Heart right ventricle (tissue), 16 donors: Measurements from ENCODE around the gene SARS1. TPM values are rescaled to one million over a fixed set of nuclear protein-coding genes. Genes with fewer than 3 reads are reported as not detected.

Experiments used
- ATAC-seq, 8 donors: fragments of 200-7000 bp; cut with Tn5 transposase; one replicate each; pipeline ENCODE4 v1.9.1; 2020; ENCODE audit warnings: mild to moderate bottlenecking in 8 of 8, moderate library complexity in 8 of 8, moderate number of reproducible peaks in 1 of 8
- DNase-seq, 2 donors: peaks; one replicate each; pipeline ENCODE4 v3.0.0-alpha.2; 2020
- H3K27ac ChIP-seq, 10 donors: fragments of 200-600 bp; sonication (generic) in 2 of 10; one replicate each; pipeline versions ENCODE4 v1.5.0 to v1.8.0; 2020 to 2022; ENCODE audit warnings: mild to moderate bottlenecking in 3 of 10
- H3K27me3 ChIP-seq, 7 donors: fragments of 200-600 bp; one replicate each; pipeline ENCODE4 v1.8.0; 2021 to 2022; ENCODE audit warnings: mild to moderate bottlenecking in 2 of 7
- H3K36me3 ChIP-seq, 9 donors: fragments of 200-600 bp; sonication (generic) in 1 of 9; one replicate each; pipeline versions ENCODE4 v1.5.0 to v1.8.0; 2020 to 2022; ENCODE audit warnings: mild to moderate bottlenecking in 2 of 9
- H3K4me1 ChIP-seq, 9 donors: fragments of 200-600 bp; sonication (generic) in 1 of 9; one replicate each; pipeline versions ENCODE4 v1.5.0 to v1.8.0; 2020 to 2022; ENCODE audit warnings: mild to moderate bottlenecking in 4 of 9
- H3K4me3 ChIP-seq, 10 donors: fragments of 200-600 bp; sonication (generic) in 2 of 10; one replicate each; pipeline versions ENCODE4 v1.5.0 to v1.8.0; 2020 to 2022; ENCODE audit warnings: mild to moderate bottlenecking in 7 of 10, moderate library complexity in 2 of 10
- H3K9me3 ChIP-seq, 11 donors: fragments of 200-600 bp in 10 of 11; sonication (generic) in 2 of 11; one replicate each; pipeline versions ENCODE4 v1.5.0 to v1.8.0; 2013 to 2022; ENCODE audit warnings: mild to moderate bottlenecking in 2 of 11, control low read depth in 1 of 11, moderate library complexity in 1 of 11
- CTCF ChIP-seq, 9 donors: fragments of 200-600 bp; sonication (generic) in 2 of 9; IDR thresholded peaks; one replicate each; pipeline versions ENCODE4 v1.5.0 to v1.8.0; 2021 to 2022; ENCODE audit warnings: antibody characterized with exemption in 9 of 9, mild to moderate bottlenecking in 5 of 9, moderate library complexity in 1 of 9
- WGBS, 2 donors: extraction: QIAGEN DNeasy Blood & Tissue Kit; methylation state at CpG; one replicate each; pipeline ENCODE4 v1.1.7; 2013; ENCODE audit warnings: inconsistent platforms in 1 of 2; 5-methylcytosine and 5-hydroxymethylcytosine counted together
- intact Hi-C, 10 donors: fragments of 100-400 bp; cut with DNase I; formaldehyde crosslinking; loops; one replicate each; pipeline versions ENCODE4 v1.11.1 to v1.14.2; 2022
- polyA plus RNA-seq, 2 donors: library from polyadenylated mRNA; stranded (reverse); fragments of 200-250 nt; gene quantifications; one replicate each; pipeline ENCODE4 v1.2.3, GENCODE V29; 2013
- total RNA-seq, 10 donors: library from RNA; stranded (reverse); fragmentation: NEBNext Ultra II Directional in 3 of 10; extraction: Animal tissue kit (Norgen Biotek cat#: 25700) in 3 of 10; gene quantifications; one replicate each; pipeline versions ENCODE4 v1.2.1 to v1.2.4, GENCODE V29; 2021 to 2023
- donor health status: Arrhythmogenic right ventricular cardiomyopathy.
- donor health status: ischemic (EF 13 %, LVEDD 7.1; RV severe dilation, severe dysfunction).
- donor health status: healthy with polysubstance abuse.
- donor health status: DM: no; HTN: yes; CAD: no.
- donor health status: DM: no; HTN: no; CAD: no.
- donor health status: ischemic (EF 25% LVEDD 6.9; RV normal size, moderate dysfunction).
- donor health status: ischemic (EF 25% LVEDD 5.7; RV mildly dilated, moderate dysfunction).
- donor health status: healthy.
- donor health status: DM: yes; HTN: yes; CAD: no.
- donor health status: Ischemic cardiomyopathy.
- donor health status: ischemic (EF 35%, LVEDD 5.7; RV mildly dilated, moderate dysfunction).
- donor health status: nonischemic (EF 11% LVEDD 7.7; RV severe dilation, severe dysfunction).
- donor health status: DM: yes; HTN: yes; CAD: no.
- donor health status: PGD.
- donor health status: ischemic (EF 29% LVEDD 5.4; RV normal size, mild dysfunction).
- donor health status: nonischemic (EF 23%, LVEDD 6.1; RV moderate dilation, normal function).

Gene SARS1
- total and polyA plus RNA-seq, 12 donors = 38.3 to 153 (median 99.2) TPM

DNA sequence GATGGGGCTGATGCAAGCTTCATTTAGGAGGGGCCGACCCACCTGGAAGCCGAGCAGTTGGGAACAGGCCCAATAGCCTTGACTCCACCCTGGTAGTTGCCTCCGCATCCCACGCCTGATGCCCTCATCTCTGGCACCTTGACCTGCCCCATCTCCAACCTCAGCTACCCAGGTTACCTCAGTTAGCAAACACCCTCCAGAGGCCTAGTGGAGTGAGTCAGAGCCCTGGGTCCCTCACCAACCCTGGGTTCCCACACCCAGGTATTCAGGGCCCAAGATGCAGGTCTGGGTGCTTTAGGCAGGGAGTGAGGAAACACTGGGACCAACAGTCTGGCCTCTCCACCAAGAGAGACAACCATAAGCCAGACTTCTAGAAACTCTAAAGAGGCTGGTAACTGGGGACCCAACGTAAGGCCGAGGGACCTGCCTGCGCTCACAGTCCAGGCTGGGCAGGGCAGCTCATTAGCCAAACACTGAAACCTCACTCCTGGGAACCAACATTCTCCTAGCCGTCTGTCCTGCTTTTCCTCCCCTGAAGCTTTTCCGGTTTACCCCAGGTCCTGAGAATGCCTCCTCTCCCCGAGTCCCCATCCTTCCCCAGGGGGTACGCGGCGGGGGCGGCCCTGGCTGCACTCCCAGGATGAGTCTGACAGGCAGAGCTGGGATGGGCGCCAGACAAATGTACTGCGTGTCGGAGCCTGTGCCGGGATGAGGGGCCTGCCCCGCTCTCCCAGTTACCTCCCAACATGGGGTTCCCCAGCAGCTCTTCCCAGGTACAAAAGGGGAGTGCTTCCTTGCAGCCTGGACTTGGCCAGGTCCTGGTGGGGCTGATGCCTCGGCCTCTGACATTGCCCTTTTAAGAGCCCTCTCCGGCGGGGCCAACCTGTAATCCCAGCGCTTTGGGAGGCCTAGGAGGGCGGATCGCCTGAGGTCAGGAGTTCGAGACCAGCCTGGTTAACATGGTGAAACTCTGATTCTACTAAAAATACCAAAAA is 26.7 kb downstream of the SARS1 start:
- Histone ChIP-seq H3K36me3 (peaks cover 2 to 45% (median 30%) of the 10 kb centered on the region in 9 donors), H3K27me3 (peaks cover 0 to 14% (median 0%) of the 10 kb centered on the region in 7 donors), H3K9me3 (no peaks in the 10 kb centered on the region), H3K27ac (peak overlapping the region in 8 of 10 donors; percentile 22 to 63 (median 55)), H3K4me1 (peaks cover 8 to 30% (median 21%) of the 10 kb centered on the region in 9 donors), H3K4me3 (peak overlapping the region in 2 of 10 donors; percentile 11 to 16)
- intact Hi-C loops = no loop called here
- ATAC-seq (peak; percentile 64 to 79 (median 68)), DNase-seq (peak; percentile 78 to 82)
- TF ChIP-seq CTCF (IDR thresholded peaks at IDR 0.05) = no peak
- 21 to 23% methylated on average over 26 of the region's 26 CpGs for WGBS, 2 donors

- Histone ChIP-seq H3K4me3 (peak overlapping the region in 1 of 10 donors; percentile 11), H3K9me3 (no peaks in the 10 kb centered on the region), H3K36me3 (peaks cover 0 to 36% (median 22%) of the 10 kb centered on the region in 9 donors), H3K27ac (peak overlapping the region in 1 of 10 donors; percentile 57), H3K27me3 (peaks cover 0 to 14% (median 0%) of the 10 kb centered on the region in 7 donors), H3K4me1 (peaks cover 8 to 30% (median 21%) of the 10 kb centered on the region in 9 donors)
- ATAC-seq (peak in 3 of 8 donors; percentile 18 to 25 (median 22)), DNase-seq (no peak)
- intact Hi-C loops = no loop called here
- 35 to 38% methylated on average over 6 of the region's 6 CpGs for WGBS, 2 donors
- no peak for TF ChIP-seq CTCF (IDR thresholded peaks at IDR 0.05)
These were observed 27.6 kb downstream of the SARS1 start for GRCh38 chr1:109241344-109241743.

- ATAC-seq (peak in 2 of 8 donors; percentile 2 to 4), DNase-seq (no peak)
- no peak overlapping the region for H3K4me3 ChIP-seq
- peaks cover 0 to 30% (median 16%) of the 10 kb centered on the region in 9 donors for H3K36me3 ChIP-seq
- intact Hi-C loops = no loop called here
- TF ChIP-seq CTCF (IDR thresholded peaks at IDR 0.05) = no peak
- H3K27ac ChIP-seq = no peak overlapping the region
- H3K4me1 ChIP-seq = peaks cover 8 to 30% (median 21%) of the 10 kb centered on the region in 9 donors
- H3K27me3 ChIP-seq = peaks cover 0 to 14% (median 0%) of the 10 kb centered on the region in 7 donors
- no peaks in the 10 kb centered on the region for H3K9me3 ChIP-seq
- 22 to 26% methylated on average over 8 of the region's 8 CpGs for WGBS, 2 donors
These were observed 28.2 kb downstream of the SARS1 start for GRCh38 chr1:109241841-109242345.

DNA sequence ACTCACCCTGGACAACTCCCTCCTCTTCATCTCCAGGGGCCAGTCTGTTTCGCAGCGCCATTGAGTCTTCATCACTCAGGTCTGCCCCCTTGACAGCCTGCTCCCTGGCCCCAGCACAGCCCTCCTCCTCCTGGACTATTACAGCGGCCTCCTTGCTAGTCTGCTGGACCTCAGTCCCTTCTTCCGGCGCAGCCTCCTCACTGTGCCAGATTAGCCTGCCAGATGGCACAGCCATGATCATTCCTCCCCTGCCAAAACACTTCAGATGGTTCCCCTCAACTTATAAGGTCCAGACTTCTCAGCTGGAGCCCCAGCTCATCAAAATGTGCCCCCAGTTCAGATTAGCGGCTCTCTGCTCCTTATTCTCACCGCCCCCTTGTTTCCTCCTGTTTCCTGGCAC is 28.7 kb downstream of the SARS1 start:
- 43 to 56% methylated on average over 7 of the region's 7 CpGs for WGBS, 2 donors
- Histone ChIP-seq H3K9me3 (no peaks in the 10 kb centered on the region), H3K4me3 (no peak overlapping the region), H3K4me1 (peaks cover 8 to 30% (median 21%) of the 10 kb centered on the region in 9 donors), H3K27ac (no peak overlapping the region), H3K36me3 (peaks cover 0 to 25% (median 12%) of the 10 kb centered on the region in 9 donors), H3K27me3 (peaks cover 0 to 14% (median under 1%) of the 10 kb centered on the region in 7 donors)
- DNase-seq (no peak), ATAC-seq (peak in 4 of 8 donors; percentile 4 to 36 (median 16))
- no peak for TF ChIP-seq CTCF (IDR thresholded peaks at IDR 0.05)
- intact Hi-C loops = no loop called here
